ENCODE measurements around the gene CYTH1. TPM values are rescaled to one million over a fixed set of nuclear protein-coding genes. Genes with fewer than 3 reads are reported as not detected.

Gene CYTH1
- total RNA-seq, 1 donor from 2014 or later: 43.1 TPM

- DNase-seq: no peak
Observed at GRCh38 chr17:78804777-78805176, 22.7 kb upstream of the CYTH1 start.

DNA sequence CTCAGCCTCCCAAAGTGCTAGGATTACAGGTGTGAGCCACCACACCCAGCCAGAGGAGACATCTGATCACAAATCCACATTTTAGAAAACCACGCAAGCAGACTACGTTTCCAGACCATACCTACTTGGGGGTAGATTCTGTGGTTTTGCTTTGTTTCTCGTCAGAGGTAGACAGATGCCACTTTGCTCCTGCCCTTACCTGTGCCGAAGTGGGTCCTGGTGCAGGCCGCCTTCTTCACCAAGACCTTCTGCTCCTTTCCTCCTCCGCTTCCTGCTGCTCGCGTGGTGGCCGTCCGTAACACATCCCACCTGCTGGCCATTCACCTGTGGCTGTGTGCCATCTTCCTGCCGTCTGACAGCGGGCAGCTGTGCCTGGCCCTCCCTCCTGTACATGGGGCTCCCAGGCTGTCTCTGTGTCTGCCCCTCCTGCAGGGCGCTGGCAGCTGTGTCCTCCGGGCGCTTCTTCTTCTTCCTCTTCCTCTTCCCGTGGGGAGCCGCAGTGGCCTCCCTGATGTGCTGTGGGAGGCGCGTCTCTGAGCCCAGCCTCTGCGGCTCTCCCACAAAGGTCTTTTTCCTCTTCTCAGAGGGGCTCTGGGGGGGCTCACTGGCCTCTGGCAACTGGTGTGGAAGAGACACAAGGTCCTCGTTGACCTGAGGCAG, 21.2 kb upstream of the CYTH1 start:
- no peak for DNase-seq

DNA sequence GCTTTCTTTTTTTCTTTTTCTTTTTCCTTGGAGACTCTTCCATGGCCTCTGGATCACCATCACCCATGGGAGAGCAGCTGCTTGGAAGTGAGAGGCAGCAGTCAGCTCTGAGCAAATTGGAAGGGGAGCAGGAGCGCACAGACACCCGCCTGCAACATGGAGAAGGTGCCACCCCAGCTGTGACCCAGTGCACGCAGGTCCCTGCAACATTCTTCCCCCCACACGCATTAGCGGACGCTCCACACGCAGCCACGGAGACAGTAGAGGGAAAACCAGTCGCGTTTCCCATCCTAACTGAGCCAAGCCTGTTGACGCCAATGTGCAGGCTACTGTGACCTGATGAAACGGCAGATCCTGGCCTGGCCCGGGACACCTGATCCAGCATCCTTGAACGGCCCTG, 20.4 kb upstream of the CYTH1 start:
- no peak for DNase-seq

- DNase-seq: no peak
Observed at GRCh38 chr17:78802008-78802407, 19.9 kb upstream of the CYTH1 start.

GRCh38 chr17:78800132-78800931, 18.3 kb upstream of the CYTH1 start:
- no peak for DNase-seq

- peak; percentile 53 for DNase-seq
Observed at GRCh38 chr17:78798695-78799559, 16.9 kb upstream of the CYTH1 start.

- DNase-seq: no peak
Observed at GRCh38 chr17:78797691-78798585, 15.9 kb upstream of the CYTH1 start.

GRCh38 chr17:78797213-78797612, 15.1 kb upstream of the CYTH1 start:
- DNase-seq: no peak

DNA sequence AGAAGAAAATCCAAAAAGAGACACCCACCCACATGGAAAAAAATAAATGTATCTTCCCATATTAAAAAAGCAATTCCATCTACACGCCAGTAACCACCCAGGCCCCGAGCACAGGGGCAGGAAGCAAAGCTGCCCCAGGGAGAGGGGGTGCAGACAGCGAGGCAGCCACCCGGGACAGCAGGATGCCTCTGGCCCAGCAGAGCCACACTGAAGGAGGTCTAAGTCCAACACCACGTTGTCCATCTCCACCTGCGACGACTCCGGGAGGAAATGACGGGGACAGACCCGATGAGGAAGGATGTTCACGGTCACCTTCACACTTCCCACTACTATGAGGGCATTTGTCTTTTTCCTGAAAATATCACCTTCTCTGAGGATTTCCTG, 14.4 kb upstream of the CYTH1 start:
- no peak for DNase-seq

- DNase-seq: no peak
Observed at GRCh38 chr17:78795861-78796516, 13.9 kb upstream of the CYTH1 start.

GRCh38 chr17:78794864-78795640, 13.0 kb upstream of the CYTH1 start:
- no peak for DNase-seq

DNA sequence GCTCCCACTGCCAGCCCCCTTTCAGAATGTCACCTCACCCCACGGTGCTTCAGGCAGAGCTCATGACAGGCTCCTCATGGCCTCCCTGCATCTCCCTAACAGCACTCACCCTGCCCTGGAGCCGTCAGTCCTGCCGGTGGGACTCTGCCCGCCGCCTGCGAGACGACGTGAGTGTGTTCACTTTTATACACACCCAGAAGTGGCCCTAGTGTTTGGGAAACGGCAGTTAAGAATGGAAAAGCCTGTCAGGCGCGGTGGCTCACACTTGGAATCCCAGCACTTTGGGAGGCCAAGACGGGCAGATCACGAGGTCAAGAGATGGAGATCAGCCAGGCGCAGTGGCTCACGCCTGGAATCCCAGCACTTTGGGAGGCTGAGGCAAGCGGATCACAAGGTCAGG, 12.3 kb upstream of the CYTH1 start:
- no peak for DNase-seq

DNA sequence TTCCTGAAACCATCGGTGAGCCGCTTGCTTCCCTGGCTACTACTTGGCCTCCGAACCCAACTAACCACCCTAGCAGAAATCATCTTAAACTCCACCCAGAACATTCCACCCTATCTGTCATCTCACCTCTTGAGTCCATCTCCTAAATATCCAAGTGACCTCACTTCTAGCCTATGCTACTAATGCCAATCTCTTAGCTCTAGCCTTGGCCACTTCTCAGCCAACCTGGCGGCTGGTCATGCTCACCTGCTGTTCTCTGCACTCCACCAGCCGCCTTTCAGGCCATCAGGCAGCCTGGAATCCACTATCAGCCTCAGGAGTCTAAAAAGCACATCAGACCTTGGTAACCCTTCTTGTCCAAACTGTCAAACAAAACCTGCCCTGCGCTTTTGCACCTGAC, 11.9 kb upstream of the CYTH1 start:
- DNase-seq: no peak

DNA sequence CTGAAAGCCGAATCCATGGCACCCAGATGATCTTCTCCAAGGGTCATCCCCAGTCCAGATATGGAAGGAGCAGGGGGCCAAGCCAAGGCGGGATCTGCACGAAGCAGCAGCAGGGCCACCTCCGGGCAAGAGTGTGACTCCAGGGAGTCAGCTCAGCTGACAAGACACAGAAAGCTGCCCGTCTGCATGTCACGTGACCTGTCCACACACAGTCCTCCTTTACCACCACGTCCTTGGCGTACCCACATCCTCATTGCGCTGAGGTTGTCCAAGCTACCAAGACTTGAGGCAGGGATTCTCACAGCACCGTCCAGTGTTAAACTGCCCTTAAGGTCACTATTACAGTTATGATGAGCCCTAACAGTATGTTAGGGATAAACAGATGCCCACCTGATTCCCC, 11.3 kb upstream of the CYTH1 start:
- no peak for DNase-seq

DNA sequence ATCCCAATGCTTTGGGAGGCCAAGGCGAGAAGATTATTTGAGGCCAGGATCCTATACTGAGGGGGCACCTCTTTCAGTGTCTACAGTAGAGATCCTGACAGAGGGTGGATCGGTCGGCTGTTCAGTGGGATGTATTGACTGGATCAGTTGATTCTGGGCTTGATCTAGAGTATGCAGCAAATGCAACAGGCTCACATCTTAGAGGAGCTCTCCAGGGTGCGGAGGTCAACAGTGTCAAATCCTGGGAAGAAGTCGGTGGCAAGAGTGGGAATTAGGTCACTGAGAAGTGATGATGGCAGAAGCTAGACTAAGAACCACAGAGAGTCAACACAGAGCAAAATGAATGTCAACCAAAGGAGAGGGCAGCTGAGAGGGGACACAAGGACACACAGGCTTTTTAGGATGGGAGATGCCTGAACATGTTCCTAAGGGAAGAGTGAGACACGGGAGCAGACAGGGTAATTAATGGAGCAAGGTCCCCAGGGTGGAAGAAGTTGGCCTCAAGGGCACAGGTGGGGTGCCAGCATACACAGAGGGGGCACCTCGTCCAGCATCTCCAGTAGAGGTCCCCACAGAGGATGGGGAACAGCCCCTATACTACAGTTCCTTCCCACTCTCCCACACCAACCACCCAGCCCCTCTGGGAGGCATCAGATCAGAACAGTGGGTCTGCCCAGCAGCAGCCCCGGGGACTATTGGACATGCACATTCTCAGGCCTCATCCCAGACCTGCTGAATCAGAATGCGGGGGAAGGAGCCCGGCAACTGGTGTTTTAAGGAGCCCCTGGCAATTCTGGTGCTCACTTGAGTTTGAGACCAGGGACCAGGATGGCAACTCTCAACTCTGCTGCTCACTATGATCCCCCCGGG, 10.0 kb upstream of the CYTH1 start:
- DNase-seq: no peak

DNA sequence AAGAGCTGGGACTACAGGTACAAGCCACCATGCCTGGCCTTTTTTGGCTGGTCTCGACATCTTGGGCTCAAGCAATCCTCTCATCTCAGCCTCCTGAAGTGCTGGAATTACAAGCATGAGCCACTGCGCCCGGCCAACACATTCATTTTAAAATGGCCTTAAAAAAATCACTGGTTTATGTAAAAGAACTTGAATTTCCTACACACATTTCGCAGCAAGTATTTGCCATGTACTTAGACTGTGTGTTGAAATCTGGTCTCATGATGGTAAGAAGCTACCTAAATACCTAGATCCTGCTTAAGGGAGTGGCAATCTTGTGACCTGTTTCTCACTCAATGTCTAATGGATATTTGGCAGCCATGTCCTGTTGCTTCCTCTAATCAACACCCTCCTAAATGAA, 8.5 kb upstream of the CYTH1 start:
- DNase-seq: no peak

DNA sequence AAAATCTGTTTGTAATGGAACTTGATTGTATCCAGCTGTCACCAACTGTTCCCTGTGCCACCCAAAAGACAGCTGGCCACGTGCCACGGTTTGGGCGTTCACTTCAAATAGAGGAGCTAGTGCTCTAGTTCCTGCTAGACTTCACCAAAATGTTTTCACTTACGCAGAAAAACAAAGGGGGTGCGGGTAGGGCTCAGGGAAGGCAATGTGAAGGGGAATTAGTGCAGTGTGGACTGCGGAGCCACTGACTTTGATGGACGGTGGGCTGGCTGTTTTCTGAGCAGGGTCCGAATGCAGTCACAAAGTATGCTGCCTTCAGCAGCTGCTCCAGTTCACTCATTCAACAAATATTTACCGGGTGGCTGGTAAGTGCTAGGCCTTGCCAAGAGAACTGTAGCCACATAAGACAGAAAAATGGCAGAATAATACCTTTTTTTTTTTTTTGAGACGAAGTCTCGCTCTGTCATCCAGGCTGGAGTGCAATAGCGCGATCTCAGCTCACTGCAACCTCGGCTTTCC, 7.6 kb upstream of the CYTH1 start:
- peak; percentile 96 for DNase-seq

DNA sequence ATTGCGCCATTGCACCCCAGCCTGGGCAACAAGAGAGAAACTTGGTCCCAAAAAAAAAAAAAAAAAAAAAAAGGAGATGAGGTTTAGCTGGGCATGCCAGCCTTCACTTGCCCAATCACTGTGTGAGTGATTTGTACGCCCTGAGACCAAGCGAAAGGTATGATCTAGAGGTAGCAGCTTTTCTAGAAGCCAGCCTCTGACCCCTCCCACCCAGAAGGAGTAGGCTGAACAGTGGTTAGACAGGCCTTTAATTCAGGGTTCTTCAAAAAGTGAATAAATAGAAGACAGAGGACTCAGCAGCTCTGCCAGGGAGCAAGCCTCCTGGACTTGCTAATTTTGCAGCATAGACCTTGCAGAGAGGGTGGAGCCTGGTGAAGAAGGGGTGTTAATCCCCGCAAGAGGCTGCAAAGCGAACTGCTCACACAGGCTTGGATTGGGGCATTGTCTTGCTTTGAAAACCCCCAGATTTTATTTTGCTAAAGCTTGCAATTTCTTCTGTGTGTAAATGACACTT, 7.1 kb upstream of the CYTH1 start:
- no peak for DNase-seq

GRCh38 chr17:78788451-78788850, 6.4 kb upstream of the CYTH1 start:
- no peak for DNase-seq
